SK-N-MC (cell line): ENCODE results near the gene ALG9.
"Not testable (repeated sequence)": the region's sequence is repeated elsewhere in the genome, so short reads cannot be mapped to it uniquely, and the experiment has no call there.

ENCODE experiments used
- DNase-seq: peaks from one replicate; pipeline ENCODE4 v3.0.0-alpha.2; 2011; ENCODE audit warnings: low read depth, low spot score
- H3K27ac ChIP-seq: fragments of 200-600 bp; sonication (generic); 2 replicates; pipeline ENCODE4 v1.5.1; 2016; ENCODE audit warnings: mixed run types
- H3K36me3 ChIP-seq: fragments of 200-600 bp; sonication (generic); 2 replicates; pipeline ENCODE4 v1.6.1; 2017; ENCODE audit warnings: antibody characterized with exemption, low read length, mixed read lengths; ENCODE audit not compliant: insufficient read depth
- H3K4me3 ChIP-seq: fragments of 200-600 bp; sonication (generic); 2 replicates; pipeline ENCODE4 v1.5.1; 2016
- H3K9ac ChIP-seq: fragments of 200-600 bp; sonication (generic); 2 replicates; pipeline ENCODE4 v1.8.0; 2017; ENCODE audit warnings: mixed run types, mixed read lengths; ENCODE audit not compliant: insufficient read length
- H3K9me3 ChIP-seq: fragments of 200-600 bp; sonication (generic); 2 replicates; pipeline ENCODE4 v1.6.1; 2017; ENCODE audit warnings: low read depth, mild to moderate bottlenecking, antibody characterized with exemption, low read length, moderate library complexity, mixed read lengths
- EZH2 ChIP-seq: fragments of 200-600 bp; sonication (generic); IDR thresholded peaks from one replicate; pipeline ENCODE4 v1.6.1; 2017; ENCODE audit warnings: antibody characterized with exemption
- FOXP2 ChIP-seq: optimal IDR thresholded peaks from 2 replicates; pipeline ENCODE3; 2011; ENCODE audit warnings: mild to moderate bottlenecking, moderate library complexity; ENCODE audit not compliant: insufficient read depth; ENCODE audit errors: extremely low read length, control extremely low read depth
- POLR2AphosphoS5 ChIP-seq: IDR thresholded peaks from 2 replicates; pipeline ENCODE4 v1.6.1; 2012; ENCODE audit warnings: mild to moderate bottlenecking, low read depth, low read length, borderline replicate concordance

Gene ALG9

GRCh38 chr11:111788051-111788450, 83.3 kb downstream of the ALG9 start:
- H3K9me3 ChIP-seq, result no peaks in the 10 kb centered on the region
- no peak for DNase-seq
- H3K36me3 ChIP-seq, result peaks cover 13% of the 10 kb centered on the region
- H3K27ac ChIP-seq, result no peak overlapping the region
- H3K9ac ChIP-seq, result no peak overlapping the region
- H3K4me3 ChIP-seq, result no peak overlapping the region
- TF ChIP-seq POLR2AphosphoS5, result no peak
- no peak for TF ChIP-seq EZH2
- TF ChIP-seq FOXP2, result no peak

GRCh38 chr11:111785886-111786412, 85.4 kb downstream of the ALG9 start:
- no peak overlapping the region for H3K4me3 ChIP-seq
- no peak overlapping the region for H3K9ac ChIP-seq
- H3K36me3 ChIP-seq, result peaks cover 13% of the 10 kb centered on the region
- no peak for DNase-seq
- TF ChIP-seq EZH2 (no peak), POLR2AphosphoS5 (no peak)
- H3K27ac ChIP-seq, result no peak overlapping the region
- H3K9me3 ChIP-seq, result no peaks in the 10 kb centered on the region

DNA sequence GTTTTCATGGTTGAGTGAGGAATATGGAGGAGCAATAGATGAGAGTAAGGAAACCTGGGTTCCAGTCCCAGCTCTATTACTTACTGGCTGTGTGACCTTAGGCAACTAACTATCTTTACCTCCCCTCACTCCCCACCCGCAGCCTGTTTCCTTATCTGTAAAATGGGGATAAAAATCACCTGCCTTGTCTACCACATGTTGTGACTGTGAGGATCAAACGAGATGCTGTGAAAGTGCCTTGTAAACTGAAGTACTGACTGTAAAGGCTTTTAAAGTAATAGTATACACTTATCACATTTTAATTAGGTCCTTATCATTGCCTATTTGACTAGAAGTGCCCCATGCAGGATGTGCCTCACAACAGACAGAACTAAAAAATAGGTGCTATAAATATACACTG, 86.3 kb downstream of the ALG9 start:
- Histone ChIP-seq H3K36me3 (peaks cover 13% of the 10 kb centered on the region), H3K4me3 (no peak overlapping the region), H3K9me3 (no peaks in the 10 kb centered on the region), H3K9ac (no peak overlapping the region), H3K27ac (no peak overlapping the region)
- no peak for TF ChIP-seq EZH2
- TF ChIP-seq POLR2AphosphoS5, result no peak
- no peak for TF ChIP-seq FOXP2
- DNase-seq, result no peak

GRCh38 chr11:111784311-111784710, 87.1 kb downstream of the ALG9 start:
- not testable (repeated sequence) for DNase-seq, H3K9ac ChIP-seq, H3K4me3 ChIP-seq, H3K27ac ChIP-seq, H3K9me3 ChIP-seq
- peaks cover 13% of the 10 kb centered on the region for H3K36me3 ChIP-seq

GRCh38 chr11:111782109-111782741, 89.2 kb downstream of the ALG9 start:
- peak overlapping the region; percentile 15 for H3K27ac ChIP-seq
- TF ChIP-seq POLR2AphosphoS5 (no peak), EZH2 (no peak), FOXP2 (no peak)
- DNase-seq, result no peak

GRCh38 chr11:111779118-111779517, 92.3 kb downstream of the ALG9 start:
- no peaks in the 10 kb centered on the region for H3K9me3 ChIP-seq
- no peaks in the 10 kb centered on the region for H3K36me3 ChIP-seq
- no peak overlapping the region for H3K9ac ChIP-seq
- DNase-seq, result no peak
- no peak overlapping the region for H3K4me3 ChIP-seq
- no peak for TF ChIP-seq FOXP2
- no peak for TF ChIP-seq EZH2
- TF ChIP-seq POLR2AphosphoS5, result no peak
- H3K27ac ChIP-seq, result no peak overlapping the region

More at GRCh38 chr11:111782109-111782741, 89.2 kb downstream of the ALG9 start:
- no peaks in the 10 kb centered on the region for H3K9me3 ChIP-seq
- H3K36me3 ChIP-seq, result peaks cover 13% of the 10 kb centered on the region
- no peak overlapping the region for H3K4me3 ChIP-seq
- H3K9ac ChIP-seq, result no peak overlapping the region

GRCh38 chr11:111778047-111778558, 93.3 kb downstream of the ALG9 start:
- TF ChIP-seq POLR2AphosphoS5 (no peak), FOXP2 (no peak), EZH2 (no peak)
- H3K9ac ChIP-seq, result no peak overlapping the region
- H3K9me3 ChIP-seq, result no peaks in the 10 kb centered on the region
- H3K27ac ChIP-seq, result no peak overlapping the region
- DNase-seq, result no peak
- H3K4me3 ChIP-seq, result no peak overlapping the region
- H3K36me3 ChIP-seq, result no peaks in the 10 kb centered on the region

- peak; percentile 58 for DNase-seq
- Histone ChIP-seq H3K9ac (no peak overlapping the region), H3K4me3 (no peak overlapping the region), H3K9me3 (no peaks in the 10 kb centered on the region), H3K36me3 (no peaks in the 10 kb centered on the region), H3K27ac (0 out of 2 replicates have a peak overlapping the region, but pooled peaks have one; percentile 30)
- TF ChIP-seq POLR2AphosphoS5 (no peak), FOXP2 (no peak), EZH2 (no peak)
Measured at GRCh38 chr11:111777094-111778046, 94.0 kb downstream of the ALG9 start.
